ENCODE results near the gene RIN3. TPM values are rescaled to one million over a fixed set of nuclear protein-coding genes. Genes with fewer than 3 reads are reported as not detected.

The RIN3 gene
- total RNA-seq, 1 experiment from 2014 or later, result 2.4 TPM

GRCh38 chr14:92615451-92615850 lies 101.9 kb downstream of the RIN3 start:
- TF ChIP-seq, protein P1, sequence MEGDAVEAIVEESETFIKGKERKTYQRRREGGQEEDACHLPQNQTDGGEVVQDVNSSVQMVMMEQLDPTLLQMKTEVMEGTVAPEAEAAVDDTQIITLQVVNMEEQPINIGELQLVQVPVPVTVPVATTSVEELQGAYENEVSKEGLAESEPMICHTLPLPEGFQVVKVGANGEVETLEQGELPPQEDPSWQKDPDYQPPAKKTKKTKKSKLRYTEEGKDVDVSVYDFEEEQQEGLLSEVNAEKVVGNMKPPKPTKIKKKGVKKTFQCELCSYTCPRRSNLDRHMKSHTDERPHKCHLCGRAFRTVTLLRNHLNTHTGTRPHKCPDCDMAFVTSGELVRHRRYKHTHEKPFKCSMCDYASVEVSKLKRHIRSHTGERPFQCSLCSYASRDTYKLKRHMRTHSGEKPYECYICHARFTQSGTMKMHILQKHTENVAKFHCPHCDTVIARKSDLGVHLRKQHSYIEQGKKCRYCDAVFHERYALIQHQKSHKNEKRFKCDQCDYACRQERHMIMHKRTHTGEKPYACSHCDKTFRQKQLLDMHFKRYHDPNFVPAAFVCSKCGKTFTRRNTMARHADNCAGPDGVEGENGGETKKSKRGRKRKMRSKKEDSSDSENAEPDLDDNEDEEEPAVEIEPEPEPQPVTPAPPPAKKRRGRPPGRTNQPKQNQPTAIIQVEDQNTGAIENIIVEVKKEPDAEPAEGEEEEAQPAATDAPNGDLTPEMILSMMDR (conservative IDR thresholded peaks at IDR 0.05; ENCODE audit: low read depth, low read length), result no peak
- no peak for TF ChIP-seq EZH2 (IDR thresholded peaks at IDR 0.05; ENCODE audit: borderline replicate concordance, low read depth, low read length, poor library complexity, severe bottlenecking)
- CTCF ChIA-PET, result no interaction called here
- Histone ChIP-seq H3K27me3 (replicated peaks; ENCODE audit: insufficient read depth, low read depth, low read length, poor library complexity) (no peaks in the 10 kb centered on the region), H3K4me1 (ENCODE audit: insufficient read depth, low read length, poor library complexity, severe bottlenecking) (no peaks in the 10 kb centered on the region), H3K9me3 (ENCODE audit: low read depth, low read length, poor library complexity, severe bottlenecking) (no peaks in the 10 kb centered on the region), H3K4me3 (ENCODE audit: low read depth, low read length, poor library complexity, severe bottlenecking) (no peak overlapping the region), H3K36me3 (ENCODE audit: insufficient read depth, low read length, poor library complexity, severe bottlenecking) (no peaks in the 10 kb centered on the region), H3K27ac (ENCODE audit: low read depth, low read length, poor library complexity, severe bottlenecking) (no peak overlapping the region)
- no peak for DNase-seq (ENCODE audit: low spot score)
- intact Hi-C loops (cut with micrococcal nuclease; ENCODE audit: unreplicated experiment), result no loop called here
- BruUV-seq (replicated peaks), result no TSS peak
- POLR2A ChIA-PET (ENCODE audit: low non-redundant PET), result no interaction called here

GRCh38 chr14:92616178-92616577 lies 102.6 kb downstream of the RIN3 start:
- no peak for TF ChIP-seq EZH2 (IDR thresholded peaks at IDR 0.05; ENCODE audit: borderline replicate concordance, low read depth, low read length, poor library complexity, severe bottlenecking)
- TF ChIP-seq, protein P1 (conservative IDR thresholded peaks at IDR 0.05; ENCODE audit: low read depth, low read length), result no peak
- Histone ChIP-seq H3K4me1 (ENCODE audit: insufficient read depth, low read length, poor library complexity, severe bottlenecking) (no peaks in the 10 kb centered on the region), H3K27ac (ENCODE audit: low read depth, low read length, poor library complexity, severe bottlenecking) (no peak overlapping the region), H3K4me3 (ENCODE audit: low read depth, low read length, poor library complexity, severe bottlenecking) (no peak overlapping the region), H3K36me3 (ENCODE audit: insufficient read depth, low read length, poor library complexity, severe bottlenecking) (no peaks in the 10 kb centered on the region), H3K27me3 (replicated peaks; ENCODE audit: insufficient read depth, low read depth, low read length, poor library complexity) (no peaks in the 10 kb centered on the region), H3K9me3 (ENCODE audit: low read depth, low read length, poor library complexity, severe bottlenecking) (no peaks in the 10 kb centered on the region)
- CTCF ChIA-PET, result no interaction called here
- no peak for DNase-seq (ENCODE audit: low spot score)
- POLR2A ChIA-PET (ENCODE audit: low non-redundant PET), result no interaction called here
- BruUV-seq (replicated peaks), result no TSS peak
- intact Hi-C loops (cut with micrococcal nuclease; ENCODE audit: unreplicated experiment), result no loop called here

DNA sequence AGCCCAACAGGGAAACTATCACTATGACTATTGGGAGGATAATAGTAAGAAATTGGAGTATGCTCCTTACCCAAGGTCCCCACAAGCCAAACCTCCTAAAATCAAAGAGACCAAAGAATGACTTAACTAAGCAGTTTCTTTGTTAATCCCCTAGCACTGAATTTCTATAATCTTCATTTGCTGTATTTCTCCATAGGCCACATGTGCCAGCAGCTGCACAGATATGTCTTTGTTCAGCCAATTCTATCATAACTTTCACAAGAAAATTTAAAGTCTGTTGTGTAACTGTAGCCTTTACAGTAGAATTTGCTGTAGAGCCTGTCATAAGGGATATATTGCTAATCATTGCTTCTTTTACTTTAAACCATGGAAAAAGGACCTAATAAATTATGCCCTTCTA lies 104.0 kb downstream of the RIN3 start:
- peaks cover 4% of the 10 kb centered on the region for H3K9me3 ChIP-seq (ENCODE audit: low read depth, low read length, poor library complexity, severe bottlenecking)
- no peak for TF ChIP-seq EZH2 (IDR thresholded peaks at IDR 0.05; ENCODE audit: borderline replicate concordance, low read depth, low read length, poor library complexity, severe bottlenecking)
- TF ChIP-seq, protein P1 (conservative IDR thresholded peaks at IDR 0.05; ENCODE audit: low read depth, low read length), result no peak
- no peak for DNase-seq (ENCODE audit: low spot score)
- no peaks in the 10 kb centered on the region for H3K27me3 ChIP-seq (replicated peaks; ENCODE audit: insufficient read depth, low read depth, low read length, poor library complexity)
- POLR2A ChIA-PET (ENCODE audit: low non-redundant PET), result no interaction called here
- H3K36me3 ChIP-seq (ENCODE audit: insufficient read depth, low read length, poor library complexity, severe bottlenecking), result no peaks in the 10 kb centered on the region
- CTCF ChIA-PET, result no interaction called here
- intact Hi-C loops (cut with micrococcal nuclease; ENCODE audit: unreplicated experiment), result no loop called here
- no peaks in the 10 kb centered on the region for H3K4me1 ChIP-seq (ENCODE audit: insufficient read depth, low read length, poor library complexity, severe bottlenecking)
- no TSS peak for BruUV-seq (replicated peaks)
- H3K27ac ChIP-seq (ENCODE audit: low read depth, low read length, poor library complexity, severe bottlenecking), result no peak overlapping the region
- H3K4me3 ChIP-seq (ENCODE audit: low read depth, low read length, poor library complexity, severe bottlenecking), result no peak overlapping the region
